ENCODE data around the gene NOXA1.
"Not testable (repeated sequence)": the region's sequence is repeated elsewhere in the genome, so short reads cannot be mapped to it uniquely, and the experiment has no call there.

The NOXA1 gene

DNA sequence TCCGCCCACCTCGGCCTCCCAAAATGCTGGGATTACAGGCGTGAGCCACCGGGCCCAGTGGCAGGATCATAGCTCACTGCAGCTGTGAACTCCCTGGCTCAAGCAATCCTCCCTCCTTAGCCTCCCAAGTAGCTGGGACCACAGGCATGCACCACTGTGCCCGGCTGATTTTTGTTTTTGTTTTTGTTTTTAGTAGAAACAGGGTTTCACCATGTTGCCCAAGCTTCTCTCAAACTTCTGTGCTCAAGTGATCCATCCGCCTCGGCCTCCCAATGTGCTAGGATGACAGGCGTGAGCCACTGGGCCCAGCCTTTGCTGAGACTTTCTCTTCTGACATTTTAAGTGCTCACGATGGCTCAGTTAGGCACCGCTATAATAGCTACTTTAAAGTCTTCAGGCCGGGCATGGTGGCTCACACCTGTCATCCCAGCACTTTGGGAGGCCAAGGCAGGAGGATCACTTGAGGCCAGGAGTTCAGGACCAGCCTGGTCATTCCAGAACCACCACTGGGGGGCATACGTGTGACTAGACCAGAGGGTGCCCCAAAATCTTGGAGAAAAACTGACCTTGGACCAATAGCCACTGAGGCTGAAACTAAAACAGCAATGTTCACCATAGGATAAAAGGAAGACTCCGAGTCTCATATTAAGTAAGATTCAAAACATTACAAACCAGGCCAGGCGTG is 21.1 kb downstream of the NOXA1 start:
- DNase-seq: no peak

GRCh38 chr9:137445275-137445807 is 22.1 kb downstream of the NOXA1 start:
- DNase-seq: peak; percentile 89

DNA sequence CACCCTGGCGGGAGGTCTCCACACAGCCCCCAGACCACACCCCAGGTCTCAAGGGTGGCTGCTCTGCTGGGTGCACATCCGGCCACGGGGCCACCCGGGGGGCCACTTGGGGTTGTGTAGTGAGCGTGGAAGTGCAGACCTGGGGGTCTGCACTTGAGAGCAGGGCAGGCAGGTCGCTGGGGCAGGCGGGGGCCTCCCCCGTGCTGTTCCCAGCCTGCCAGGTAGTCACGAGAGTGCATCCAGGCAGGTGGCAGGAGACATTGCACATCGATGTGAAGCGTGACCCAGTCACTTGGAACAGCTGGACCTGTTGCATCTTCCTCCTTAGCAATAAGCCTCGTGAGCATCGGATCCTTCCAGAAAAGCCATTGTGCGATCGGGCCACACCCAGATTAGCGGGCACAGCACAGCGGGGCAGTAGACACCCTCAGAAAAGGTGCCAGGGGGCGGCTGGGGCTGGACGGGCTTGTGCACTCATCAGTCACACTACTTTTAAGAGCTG is 22.8 kb downstream of the NOXA1 start:
- DNase-seq: no peak

DNA sequence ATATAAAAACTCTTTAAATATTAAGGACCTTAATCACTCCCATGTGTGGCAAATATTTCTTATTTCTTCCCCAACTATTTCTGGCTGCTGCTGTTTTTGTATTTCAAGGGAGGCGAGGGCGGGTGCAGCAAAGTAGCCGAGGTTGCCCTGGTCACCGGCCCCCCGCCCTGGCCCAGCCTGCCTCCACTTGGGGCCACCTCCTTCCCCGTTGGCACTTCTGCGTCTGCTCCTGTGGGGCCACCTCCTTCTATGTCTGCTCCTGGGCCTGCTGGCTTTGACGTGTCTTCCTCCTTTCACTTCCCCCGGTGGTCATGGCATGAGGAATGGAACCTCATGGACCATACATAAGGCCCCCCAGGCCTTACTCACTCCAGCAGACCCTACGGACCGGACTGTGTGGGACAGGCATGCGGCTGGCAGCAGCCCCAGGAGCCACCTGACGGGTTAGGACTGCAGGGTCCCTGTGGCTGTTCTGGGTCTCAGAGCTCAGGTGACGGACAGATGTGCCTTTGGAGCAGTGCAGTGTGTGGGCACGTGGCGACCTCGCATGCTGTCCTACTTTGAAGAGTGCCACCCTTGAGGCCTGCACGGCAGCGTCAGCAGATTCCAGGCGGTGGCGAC is 23.8 kb downstream of the NOXA1 start:
- DNase-seq: no peak

DNA sequence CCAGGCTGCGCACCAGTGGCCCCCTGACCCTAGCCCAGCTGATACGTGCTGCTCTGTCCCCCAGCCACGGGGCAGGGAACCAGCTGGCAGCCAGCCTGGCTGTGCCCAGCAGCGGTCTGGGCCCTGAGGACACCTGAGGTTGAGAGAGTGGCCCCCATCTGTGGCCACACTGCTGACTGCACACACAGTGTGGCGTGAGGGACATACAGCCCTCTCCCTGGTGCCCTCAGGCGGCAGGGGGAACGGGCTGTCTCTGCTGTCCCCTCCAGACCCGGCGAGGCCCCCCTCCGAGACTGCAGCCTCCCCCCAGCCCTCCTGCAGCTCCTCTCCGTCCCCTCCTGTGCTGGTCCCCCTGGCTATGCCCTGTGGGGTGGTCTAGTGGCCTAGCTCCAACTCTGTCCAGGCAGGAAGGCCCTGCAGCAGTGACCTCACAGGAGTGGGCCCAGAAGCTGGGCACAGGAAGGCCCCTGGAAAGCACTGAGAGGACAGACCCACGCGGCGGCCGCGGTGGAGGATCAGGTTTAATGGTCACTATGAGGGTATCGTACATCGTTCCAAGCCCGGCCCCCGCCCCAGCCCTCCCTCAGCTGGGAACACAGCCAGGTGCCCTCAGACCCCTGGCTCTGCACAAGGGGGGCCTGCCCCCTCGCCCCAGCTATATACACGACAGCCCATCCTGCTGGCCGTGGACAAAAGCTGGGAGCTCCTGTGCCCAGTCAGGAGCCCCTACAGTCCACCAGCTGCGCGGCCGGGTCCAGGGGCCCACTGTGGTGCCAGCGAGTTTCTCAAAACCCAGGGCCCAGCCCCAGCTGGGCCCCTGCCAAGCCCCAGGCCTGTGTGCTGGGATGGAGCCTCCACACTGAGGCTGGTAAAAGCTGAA is 24.8 kb downstream of the NOXA1 start:
- DNase-seq: no peak

DNA sequence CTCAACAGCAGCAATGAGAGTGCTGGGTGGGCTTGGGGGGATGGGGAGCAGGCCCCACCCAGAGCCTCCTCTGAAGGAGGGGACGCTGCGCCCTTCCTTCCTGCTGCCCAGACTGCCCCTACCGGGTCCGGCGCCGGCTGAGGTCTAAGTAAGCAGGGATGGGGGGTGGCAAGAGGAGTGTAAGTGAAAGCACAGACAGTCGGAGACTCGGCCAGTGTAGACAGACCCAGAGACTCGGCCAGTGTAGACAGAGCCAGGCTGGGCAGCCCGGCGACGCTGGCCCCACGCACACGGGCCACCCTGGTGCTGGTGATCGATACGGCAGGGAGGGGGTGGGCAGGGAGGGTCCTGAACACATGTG is 25.4 kb downstream of the NOXA1 start:
- no peak for DNase-seq

- DNase-seq: no peak
These were observed 26.1 kb downstream of the NOXA1 start for GRCh38 chr9:137449081-137449844.

GRCh38 chr9:137449931-137450538 is 26.8 kb downstream of the NOXA1 start:
- DNase-seq: peak; percentile 47

DNA sequence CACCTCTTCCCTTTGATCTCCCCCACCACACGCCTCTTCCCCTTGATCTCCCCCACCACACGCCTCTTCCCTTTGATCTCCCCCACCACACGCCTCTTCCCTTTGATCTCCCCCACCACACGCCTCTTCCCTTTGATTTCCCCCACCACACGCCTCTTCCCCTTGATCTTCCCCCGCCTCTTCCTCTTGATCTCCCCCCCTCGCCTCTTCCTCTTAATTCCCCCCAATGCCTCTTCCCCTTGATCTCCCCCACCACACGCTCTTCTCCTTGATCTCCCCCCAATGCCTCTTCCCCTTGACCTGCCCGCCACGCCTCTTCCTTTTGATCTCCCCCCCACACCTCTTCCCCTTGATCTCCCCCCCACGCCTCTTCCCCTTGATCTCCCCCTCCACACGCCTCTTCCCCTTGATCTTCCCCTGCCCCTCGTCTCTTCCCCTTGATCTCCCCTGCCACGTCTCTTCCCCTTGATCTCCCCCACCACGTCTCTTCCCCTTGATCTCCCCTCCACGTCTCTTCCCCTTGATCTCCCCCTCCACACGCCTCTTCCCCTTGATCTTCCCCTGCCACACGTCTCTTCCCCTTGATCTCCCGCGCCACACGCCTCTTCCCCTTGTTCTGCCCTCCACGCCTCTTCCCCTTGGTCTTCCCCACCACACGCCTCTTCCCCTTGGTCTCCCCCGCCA is 27.5 kb downstream of the NOXA1 start:
- not testable (repeated sequence) for DNase-seq

GRCh38 chr9:137451264-137452005 is 28.2 kb downstream of the NOXA1 start:
- not testable (repeated sequence) for DNase-seq

- DNase-seq: no peak
These were observed 29.0 kb downstream of the NOXA1 start for GRCh38 chr9:137452006-137452760.

- DNase-seq: no peak
These were observed 29.8 kb downstream of the NOXA1 start for GRCh38 chr9:137452761-137453642.

DNA sequence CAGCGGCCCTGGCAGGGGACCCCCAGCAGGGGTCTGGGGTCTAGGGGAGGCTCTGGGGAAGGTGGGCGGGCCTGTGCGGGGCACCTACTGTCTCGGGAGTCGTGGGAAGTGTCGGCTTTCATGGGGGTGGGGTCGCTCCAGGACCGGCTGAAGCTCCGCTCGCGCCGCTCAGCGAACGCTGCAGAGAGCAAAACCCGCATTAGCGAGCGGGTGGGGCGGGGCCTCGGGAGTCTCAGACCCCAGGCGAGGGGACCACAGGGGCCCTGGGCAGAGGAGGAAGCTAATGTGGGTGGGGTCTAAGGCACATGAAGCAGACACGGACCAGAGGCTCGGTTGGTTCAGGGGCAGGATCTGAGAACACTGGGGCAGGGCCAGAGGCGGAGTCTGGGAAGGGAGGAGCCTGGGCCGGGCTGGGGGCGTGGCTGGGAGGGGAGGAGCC is 30.5 kb downstream of the NOXA1 start:
- peak; percentile 62 for DNase-seq

DNA sequence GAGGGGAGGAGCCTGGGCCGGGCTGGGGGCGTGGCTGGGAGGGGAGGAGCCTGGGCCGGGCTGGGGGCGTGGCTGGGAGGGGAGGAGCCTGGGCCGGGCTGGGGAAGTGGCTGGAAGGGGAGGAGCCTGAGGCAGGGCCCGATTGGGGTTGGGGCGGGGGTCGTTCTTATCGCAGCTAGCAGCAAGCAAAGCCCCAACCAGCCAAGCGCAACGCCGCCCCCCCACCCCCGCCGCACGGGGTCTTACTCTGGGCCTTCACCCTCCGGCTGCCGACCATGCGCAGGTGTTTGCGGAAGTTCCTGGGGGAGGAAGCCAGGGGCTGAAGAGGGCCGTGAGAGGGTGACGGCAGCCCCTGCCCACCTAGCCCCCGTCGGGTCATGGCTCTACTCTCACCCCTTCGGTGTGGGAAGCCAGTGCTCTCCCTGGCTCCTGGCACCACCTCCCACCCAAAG is 31.0 kb downstream of the NOXA1 start:
- DNase-seq: no peak

DNA sequence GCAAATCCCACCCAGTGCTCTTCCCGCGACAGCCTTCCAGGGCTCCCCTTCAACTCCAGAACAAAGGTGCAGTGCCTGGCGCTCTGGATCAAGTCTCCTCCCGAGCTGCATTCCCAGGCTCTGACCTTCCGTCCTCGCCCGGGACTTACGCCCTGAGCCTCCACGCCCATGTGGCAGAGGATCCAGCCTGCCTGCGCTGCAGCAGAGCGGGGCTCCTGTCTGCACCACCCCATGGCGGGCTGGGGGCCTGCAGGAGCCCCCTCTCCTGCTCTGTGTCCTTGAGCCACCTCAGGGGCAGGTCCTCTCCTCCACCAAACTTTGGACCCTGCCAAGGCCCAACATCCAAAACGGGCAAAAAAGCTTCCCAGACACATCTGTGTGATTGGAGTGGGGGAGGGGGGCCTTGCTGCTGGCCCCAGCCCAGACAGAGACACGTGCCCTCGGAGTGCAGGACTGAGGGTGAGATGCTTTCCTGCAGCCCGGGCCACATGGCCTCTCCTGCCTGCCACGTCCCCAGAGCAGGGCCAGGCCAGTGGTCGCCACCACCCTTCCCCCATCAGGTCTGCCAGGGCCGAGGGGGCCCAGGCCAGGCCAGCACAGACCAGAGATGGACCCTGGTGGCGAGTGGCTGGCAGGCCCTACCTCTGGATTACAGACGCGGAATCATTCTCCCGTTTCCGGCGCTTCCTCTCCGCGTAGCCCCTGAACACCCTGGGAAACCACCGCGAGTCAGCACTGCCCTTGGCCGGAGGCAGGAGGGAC is 31.6 kb downstream of the NOXA1 start:
- DNase-seq: no peak

- no peak for DNase-seq
These were observed 32.3 kb downstream of the NOXA1 start for GRCh38 chr9:137455359-137455991.

- DNase-seq: no peak
These were observed 33.1 kb downstream of the NOXA1 start for GRCh38 chr9:137456061-137456863.
